Peyer's patch (tissue), 4 donors: ENCODE data around the gene BPHL. TPM values are rescaled to one million over a fixed set of nuclear protein-coding genes. Genes with fewer than 3 reads are reported as not detected.
"Not testable (repeated sequence)": the region's sequence is repeated elsewhere in the genome, so short reads cannot be mapped to it uniquely, and the experiment has no call there.

Experiments used
- DNase-seq, 3 donors: peaks; one replicate each; pipeline ENCODE4 v3.0.0-alpha.2; 2017 to 2019
- H3K27ac ChIP-seq, 4 donors: fragments of 200-600 bp; sonication (generic); one replicate each; pipeline ENCODE4 v1.5.1; 2016 to 2019
- H3K27me3 ChIP-seq, 2 donors: fragments of 200-600 bp; sonication (generic); one replicate each; pipeline ENCODE4 v1.5.1; 2019
- H3K36me3 ChIP-seq, 3 donors: fragments of 200-600 bp; sonication (generic); one replicate each; pipeline ENCODE4 v1.5.1; 2016 to 2019
- H3K4me1 ChIP-seq, 4 donors: fragments of 200-600 bp; sonication (generic); one replicate each; pipeline ENCODE4 v1.5.1; 2016 to 2019
- H3K4me3 ChIP-seq, 4 donors: fragments of 200-600 bp; sonication (generic); 1 replicate in 3 of 4; 2 replicates in 1 of 4; pipeline ENCODE4 v1.5.1; 2016 to 2019; ENCODE audit warnings: mild to moderate bottlenecking in 1 of 4
- H3K9me3 ChIP-seq, 4 donors: fragments of 200-600 bp; sonication (generic); one replicate each; pipeline ENCODE4 v1.5.1; 2016 to 2019; ENCODE audit warnings: mild to moderate bottlenecking in 1 of 4
- POLR2A ChIP-seq, 2 donors: fragments of 450-650 bp; IDR thresholded peaks; one replicate each; pipeline ENCODE4 v1.5.1; 2017; ENCODE audit warnings: antibody characterized with exemption in 2 of 2, mild to moderate bottlenecking in 2 of 2, moderate library complexity in 2 of 2
- total RNA-seq, 4 donors: library from RNA; depleted of rRNA; stranded (reverse); fragments of >200 nt; gene quantifications; one replicate each; pipeline ENCODE4 v1.1.0, GENCODE V29; 2016
- TF ChIP-seq, protein P1 (sequence below), 6 experiments: fragments of 450-650 bp in 4 of 6; fragments of 200-600 bp in 2 of 6; sonication (generic) in 1 of 6; IDR thresholded peaks; one replicate each; pipeline ENCODE4 v1.5.1; 2017 to 2019; ENCODE audit warnings: antibody characterized with exemption in 6 of 6, mild to moderate bottlenecking in 3 of 6, moderate library complexity in 1 of 6

The BPHL gene
- total RNA-seq, 4 donors from 2014 or later = 21.5 to 73.1 (median 68.2) TPM

DNA sequence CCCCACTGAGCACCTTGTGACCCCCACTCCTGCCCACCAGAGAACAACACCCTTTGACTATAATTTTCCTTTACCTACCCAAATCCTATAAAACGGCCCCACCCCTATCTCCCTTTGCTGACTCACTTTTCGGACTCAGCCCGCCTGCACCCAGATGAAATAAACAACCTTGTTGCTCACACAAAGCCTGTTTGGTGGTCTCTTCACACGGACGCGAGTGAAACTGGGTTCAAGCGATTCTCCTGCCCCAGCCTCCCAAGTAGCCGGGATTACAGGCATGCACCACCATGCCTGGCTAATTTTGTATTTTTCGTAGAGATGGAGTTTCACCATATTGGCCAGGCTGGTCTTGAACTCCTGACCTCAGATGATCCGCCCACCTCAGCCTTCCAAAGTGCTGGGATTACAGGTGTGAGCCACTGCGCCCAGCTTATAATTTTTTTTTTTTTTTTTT is 55.2 kb downstream of the BPHL start:
- H3K27ac ChIP-seq, H3K9me3 ChIP-seq, H3K27me3 ChIP-seq, H3K4me3 ChIP-seq, DNase-seq, H3K36me3 ChIP-seq, H3K4me1 ChIP-seq: not testable (repeated sequence)

DNA sequence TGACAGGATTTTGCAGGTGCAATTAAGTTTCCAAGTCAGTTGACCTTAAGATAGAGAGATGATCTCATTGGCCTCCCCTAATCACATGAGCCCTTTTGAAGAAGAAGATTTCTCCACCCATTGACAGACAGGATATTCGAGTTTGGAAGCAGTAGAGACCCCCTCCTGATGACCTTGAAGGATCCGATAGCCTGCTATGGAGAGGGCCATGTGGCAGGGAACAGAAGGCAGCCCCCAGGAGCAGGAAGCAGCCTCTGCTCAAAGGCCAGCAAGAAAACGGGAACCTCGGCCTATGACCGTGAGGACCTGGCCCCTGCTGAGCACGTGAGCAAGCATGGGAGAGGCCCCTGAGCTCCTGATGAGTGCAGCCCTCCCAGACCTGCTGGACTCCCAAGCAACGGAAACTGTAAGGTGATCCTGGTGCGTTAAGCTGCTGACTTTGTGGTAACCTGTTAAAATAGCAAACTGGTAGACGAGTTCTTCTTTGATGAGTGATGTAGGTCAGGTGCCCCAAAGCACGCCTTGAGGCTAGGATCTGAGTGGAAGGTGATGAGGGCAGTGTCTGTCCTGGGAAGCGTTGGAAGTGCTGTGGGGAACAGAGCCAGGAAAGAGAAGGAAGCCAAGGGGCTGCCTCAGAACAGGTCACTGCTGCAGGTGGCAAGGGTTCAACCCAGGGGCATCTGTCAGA is 57.3 kb downstream of the BPHL start:
- no peak for DNase-seq
- Histone ChIP-seq H3K4me3 (no peak overlapping the region), H3K27me3 (no peaks in the 10 kb centered on the region), H3K4me1 (no peaks in the 10 kb centered on the region), H3K27ac (no peak overlapping the region), H3K36me3 (no peaks in the 10 kb centered on the region), H3K9me3 (no peaks in the 10 kb centered on the region)
- TF ChIP-seq POLR2A (IDR thresholded peaks at IDR 0.05) = no peak
- TF ChIP-seq, protein P1, sequence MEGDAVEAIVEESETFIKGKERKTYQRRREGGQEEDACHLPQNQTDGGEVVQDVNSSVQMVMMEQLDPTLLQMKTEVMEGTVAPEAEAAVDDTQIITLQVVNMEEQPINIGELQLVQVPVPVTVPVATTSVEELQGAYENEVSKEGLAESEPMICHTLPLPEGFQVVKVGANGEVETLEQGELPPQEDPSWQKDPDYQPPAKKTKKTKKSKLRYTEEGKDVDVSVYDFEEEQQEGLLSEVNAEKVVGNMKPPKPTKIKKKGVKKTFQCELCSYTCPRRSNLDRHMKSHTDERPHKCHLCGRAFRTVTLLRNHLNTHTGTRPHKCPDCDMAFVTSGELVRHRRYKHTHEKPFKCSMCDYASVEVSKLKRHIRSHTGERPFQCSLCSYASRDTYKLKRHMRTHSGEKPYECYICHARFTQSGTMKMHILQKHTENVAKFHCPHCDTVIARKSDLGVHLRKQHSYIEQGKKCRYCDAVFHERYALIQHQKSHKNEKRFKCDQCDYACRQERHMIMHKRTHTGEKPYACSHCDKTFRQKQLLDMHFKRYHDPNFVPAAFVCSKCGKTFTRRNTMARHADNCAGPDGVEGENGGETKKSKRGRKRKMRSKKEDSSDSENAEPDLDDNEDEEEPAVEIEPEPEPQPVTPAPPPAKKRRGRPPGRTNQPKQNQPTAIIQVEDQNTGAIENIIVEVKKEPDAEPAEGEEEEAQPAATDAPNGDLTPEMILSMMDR (IDR thresholded peaks at IDR 0.05) = no peak

DNA sequence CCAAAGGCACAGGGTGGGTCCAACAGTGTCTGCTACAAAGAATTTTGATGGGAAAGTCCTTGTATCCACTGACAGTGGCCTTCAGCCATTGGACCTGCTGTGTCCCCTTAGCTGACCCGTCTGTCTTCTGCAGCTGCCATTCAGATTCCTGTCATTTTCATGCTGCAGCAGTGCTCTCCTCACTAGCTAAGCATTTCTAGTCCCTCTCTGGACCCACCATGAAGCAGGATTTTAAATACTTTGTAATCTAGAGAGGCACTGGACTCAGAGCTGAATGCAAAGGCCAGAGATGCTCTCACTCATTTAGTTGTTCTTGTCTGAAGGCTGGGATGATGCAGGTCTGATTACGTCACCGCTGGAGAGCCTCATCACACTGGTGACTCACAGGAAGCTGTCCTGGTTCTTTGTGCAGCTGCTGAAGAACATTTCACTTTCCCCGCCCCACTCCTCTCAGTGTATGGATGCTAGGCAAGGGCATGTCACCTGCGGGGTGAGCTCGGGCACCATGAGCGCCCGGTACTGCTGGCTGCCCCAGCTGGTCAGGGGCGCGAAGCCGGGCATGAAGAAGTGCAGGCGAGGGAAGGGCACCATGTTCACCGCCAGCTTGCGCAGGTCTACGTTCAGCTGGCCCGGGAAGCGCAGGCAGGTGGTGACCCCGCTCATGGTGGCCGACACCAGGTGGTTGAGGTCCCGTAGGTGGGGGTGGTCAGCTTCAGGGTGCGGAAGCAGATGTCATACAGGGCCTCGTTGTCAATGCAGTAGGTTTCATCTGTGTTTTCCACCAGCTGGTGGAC is 58.2 kb downstream of the BPHL start:
- Histone ChIP-seq H3K27ac (no peak overlapping the region), H3K4me1 (no peaks in the 10 kb centered on the region), H3K36me3 (no peaks in the 10 kb centered on the region), H3K9me3 (no peaks in the 10 kb centered on the region), H3K4me3 (no peak overlapping the region), H3K27me3 (no peaks in the 10 kb centered on the region)
- DNase-seq = peak in 1 of 3 donors; percentile 73
- TF ChIP-seq, protein P1 (IDR thresholded peaks at IDR 0.05) = no peak
- no peak for TF ChIP-seq POLR2A (IDR thresholded peaks at IDR 0.05)

DNA sequence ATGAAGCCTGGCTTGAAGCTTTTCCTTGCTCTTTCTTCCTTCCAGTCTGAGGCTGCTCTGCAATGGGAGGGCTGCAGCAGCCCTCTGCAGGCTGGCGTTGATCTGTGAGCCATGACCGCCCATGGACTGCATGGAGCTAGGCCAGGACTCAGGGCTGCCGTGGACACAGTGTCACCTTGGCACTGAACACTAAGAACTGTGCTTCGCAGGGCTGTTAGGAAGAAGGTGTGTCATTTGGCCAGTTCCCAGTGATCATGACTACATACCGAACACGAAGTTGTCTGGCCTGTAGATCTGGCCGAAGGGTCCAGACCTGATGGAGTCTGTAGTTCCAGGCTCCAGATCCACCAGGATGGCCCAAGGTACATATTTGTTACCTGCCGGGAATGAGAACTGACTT is 60.2 kb downstream of the BPHL start:
- H3K27ac ChIP-seq, H3K36me3 ChIP-seq, H3K4me3 ChIP-seq, DNase-seq, H3K9me3 ChIP-seq, H3K4me1 ChIP-seq, H3K27me3 ChIP-seq: not testable (repeated sequence)

DNA sequence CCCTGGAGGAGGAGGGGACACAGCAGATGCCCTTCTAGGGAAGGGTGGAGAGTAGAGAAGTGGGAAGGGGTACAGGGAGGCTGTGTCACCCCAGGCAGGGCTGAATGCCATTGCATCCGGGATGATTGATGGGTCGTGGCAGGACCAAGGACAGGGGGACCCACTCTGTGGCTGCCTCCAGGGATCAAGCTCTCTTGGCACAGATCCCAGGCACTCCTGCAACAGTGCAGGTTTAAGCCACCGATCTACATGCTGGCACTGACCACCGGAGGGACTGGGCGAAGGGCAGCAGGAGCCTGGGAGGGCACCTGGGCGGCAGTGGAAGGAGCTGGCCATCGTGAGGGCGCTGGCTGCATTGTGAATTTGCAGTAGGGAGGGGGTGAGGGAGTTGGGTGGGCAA is 61.4 kb downstream of the BPHL start:
- DNase-seq, H3K4me3 ChIP-seq, H3K4me1 ChIP-seq, H3K36me3 ChIP-seq, H3K9me3 ChIP-seq, H3K27me3 ChIP-seq, H3K27ac ChIP-seq: not testable (repeated sequence)

DNA sequence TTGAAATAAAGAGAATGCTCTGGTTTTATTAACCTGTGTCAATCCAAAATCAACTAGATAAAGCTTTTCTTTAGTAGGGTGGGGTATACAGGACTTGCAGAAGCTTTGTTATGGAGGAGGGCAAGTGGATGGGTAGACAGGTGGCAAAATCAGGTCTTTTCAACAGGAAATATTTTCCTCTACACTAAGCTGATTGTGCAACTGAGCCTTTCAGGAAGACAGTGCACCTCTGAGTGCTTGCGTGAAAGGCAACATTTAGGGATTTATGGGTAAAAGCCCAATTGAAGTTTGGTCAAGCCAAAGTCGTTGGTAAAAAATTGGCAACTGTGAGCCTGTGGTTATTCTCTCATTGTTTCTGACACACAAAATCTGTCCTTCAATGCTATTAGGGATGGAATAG is 62.6 kb downstream of the BPHL start:
- no peak for TF ChIP-seq POLR2A (IDR thresholded peaks at IDR 0.05)
- TF ChIP-seq, protein P1 (IDR thresholded peaks at IDR 0.05) = no peak
- no peaks in the 10 kb centered on the region for H3K9me3 ChIP-seq
- H3K27me3 ChIP-seq = no peaks in the 10 kb centered on the region
- DNase-seq = no peak
- no peaks in the 10 kb centered on the region for H3K36me3 ChIP-seq
- H3K27ac ChIP-seq = no peak overlapping the region
- no peaks in the 10 kb centered on the region for H3K4me1 ChIP-seq
- H3K4me3 ChIP-seq = no peak overlapping the region

DNA sequence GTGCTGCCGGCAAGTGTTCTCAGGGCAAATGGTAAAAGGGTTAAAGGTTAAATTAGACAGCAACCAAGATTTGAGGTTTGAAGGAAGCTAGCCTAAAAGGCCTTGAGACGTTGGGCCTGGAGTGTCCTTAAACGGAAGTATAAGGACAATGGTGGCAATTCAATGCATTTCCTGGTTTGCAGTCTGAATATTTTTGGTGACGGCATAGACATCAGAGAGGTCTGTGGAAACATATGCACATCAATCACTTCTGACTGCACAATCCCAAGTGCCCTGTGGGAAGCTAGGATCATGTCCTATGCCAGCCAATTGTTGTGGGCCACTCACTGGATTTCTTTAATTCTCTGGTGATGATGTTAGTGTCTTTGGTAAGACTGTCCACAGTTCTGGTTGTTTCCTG is 64.6 kb downstream of the BPHL start:
- Histone ChIP-seq H3K27me3 (no peaks in the 10 kb centered on the region), H3K36me3 (no peaks in the 10 kb centered on the region), H3K27ac (no peak overlapping the region), H3K4me1 (no peaks in the 10 kb centered on the region), H3K9me3 (no peaks in the 10 kb centered on the region), H3K4me3 (no peak overlapping the region)
- no peak for TF ChIP-seq POLR2A (IDR thresholded peaks at IDR 0.05)
- TF ChIP-seq, protein P1 (IDR thresholded peaks at IDR 0.05) = no peak
- no peak for DNase-seq
